Measurements from ENCODE around the gene ATP13A1.

The ATP13A1 gene

GRCh38 chr19:19659646-19660245, 3.7 kb downstream of the ATP13A1 start:
- WGBS (ENCODE audit: extremely low coverage, insufficient coverage, insufficient read length), result no CpG with 5 or more reads among the region's 17 CpGs
- H2AK5ac ChIP-seq (ENCODE audit: low read length), result no peak overlapping the region

GRCh38 chr19:19657397-19657783, 6.1 kb downstream of the ATP13A1 start:
- WGBS (ENCODE audit: extremely low coverage, insufficient coverage, insufficient read length), result no CpG with 5 or more reads among the region's 10 CpGs

More at GRCh38 chr19:19659646-19660245, 3.7 kb downstream of the ATP13A1 start:
- DNase-seq, result no peak
- H3K36me3 ChIP-seq (ENCODE audit: control insufficient read depth in 1 of 2, insufficient read depth in 2 of 2, low read length in 2 of 2), result peaks cover 49% of the 10 kb centered on the region in 2 experiments
- no peak overlapping the region for H3K9ac ChIP-seq (ENCODE audit: low read length)
- H4K12ac ChIP-seq (ENCODE audit: low read depth, low read length), result no peak overlapping the region
- no peak overlapping the region for H3K14ac ChIP-seq (ENCODE audit: low read length)
- no peak overlapping the region for H4K8ac ChIP-seq (ENCODE audit: low read depth, low read length)
- peaks cover 2% of the 10 kb centered on the region for H3K9me3 ChIP-seq (ENCODE audit: insufficient read depth, low read depth, low read length)
- peaks cover 7% of the 10 kb centered on the region for H3K79me1 ChIP-seq (ENCODE audit: low read length)
- no peak overlapping the region for H2BK5ac ChIP-seq (ENCODE audit: low read depth, low read length, poor library complexity)
- no peak overlapping the region for H3K27ac ChIP-seq (ENCODE audit: low read depth, low read length)
- H3K18ac ChIP-seq (ENCODE audit: low read length), result no peak overlapping the region
- no peak overlapping the region for H2AFZ ChIP-seq (ENCODE audit: insufficient read depth, low read length, poor library complexity)
- H3K79me2 ChIP-seq (ENCODE audit: control insufficient read depth, insufficient read depth, low read length, poor library complexity), result peaks cover 10% of the 10 kb centered on the region
- H3K4me2 ChIP-seq (ENCODE audit: low read length), result no peak overlapping the region
- no peaks in the 10 kb centered on the region for H3K27me3 ChIP-seq (ENCODE audit: insufficient read depth, low read length)
- H2BK12ac ChIP-seq (ENCODE audit: low read length), result no peak overlapping the region
- H3K23ac ChIP-seq (ENCODE audit: low read length), result no peak overlapping the region
- H2BK120ac ChIP-seq (ENCODE audit: insufficient read depth, low read length, poor library complexity), result no peak overlapping the region
- no peak overlapping the region for H4K91ac ChIP-seq (ENCODE audit: low read depth, low read length)
- peaks cover 9 to 14% of the 10 kb centered on the region in 2 experiments for H3K4me1 ChIP-seq (ENCODE audit: control insufficient read depth in 1 of 2, insufficient read depth in 2 of 2, low read length in 2 of 2)
- H3K4me3 ChIP-seq (ENCODE audit: low read depth, low read length), result no peak overlapping the region
- H3K4ac ChIP-seq (ENCODE audit: low read depth, low read length), result no peak overlapping the region

GRCh38 chr19:19656451-19657396, 6.8 kb downstream of the ATP13A1 start:
- Histone ChIP-seq H3K79me2 (ENCODE audit: control insufficient read depth, insufficient read depth, low read length, poor library complexity) (peaks cover 4% of the 10 kb centered on the region), H3K4ac (ENCODE audit: low read depth, low read length) (no peak overlapping the region), H2BK120ac (ENCODE audit: insufficient read depth, low read length, poor library complexity) (no peak overlapping the region), H2BK12ac (ENCODE audit: low read length) (no peak overlapping the region), H3K23ac (ENCODE audit: low read length) (no peak overlapping the region), H3K4me2 (ENCODE audit: low read length) (no peak overlapping the region), H2BK5ac (ENCODE audit: low read depth, low read length, poor library complexity) (no peak overlapping the region), H3K27ac (ENCODE audit: low read depth, low read length) (no peak overlapping the region), H3K36me3 (ENCODE audit: control insufficient read depth in 1 of 2, insufficient read depth in 2 of 2, low read length in 2 of 2) (peaks cover 78 to 79% of the 10 kb centered on the region in 2 experiments), H4K8ac (ENCODE audit: low read depth, low read length) (no peak overlapping the region), H2AFZ (ENCODE audit: insufficient read depth, low read length, poor library complexity) (no peak overlapping the region), H3K9me3 (ENCODE audit: insufficient read depth, low read depth, low read length) (peaks cover 2% of the 10 kb centered on the region), H4K91ac (ENCODE audit: low read depth, low read length) (no peak overlapping the region), H3K18ac (ENCODE audit: low read length) (no peak overlapping the region), H3K79me1 (ENCODE audit: low read length) (no peaks in the 10 kb centered on the region), H3K4me3 (ENCODE audit: low read depth, low read length) (no peak overlapping the region), H3K9ac (ENCODE audit: low read length) (no peak overlapping the region), H2AK5ac (ENCODE audit: low read length) (no peak overlapping the region), H3K27me3 (ENCODE audit: insufficient read depth, low read length) (no peaks in the 10 kb centered on the region), H3K4me1 (ENCODE audit: control insufficient read depth in 1 of 2, insufficient read depth in 2 of 2, low read length in 2 of 2) (peaks cover 0 to 3% of the 10 kb centered on the region in 2 experiments), H4K12ac (ENCODE audit: low read depth, low read length) (no peak overlapping the region), H3K14ac (ENCODE audit: low read length) (no peak overlapping the region)
- DNase-seq, result no peak
- WGBS (ENCODE audit: extremely low coverage, insufficient coverage, insufficient read length), result no CpG with 5 or more reads among the region's 33 CpGs

More at GRCh38 chr19:19657397-19657783, 6.1 kb downstream of the ATP13A1 start:
- H3K27ac ChIP-seq (ENCODE audit: low read depth, low read length), result no peak overlapping the region
- no peaks in the 10 kb centered on the region for H3K27me3 ChIP-seq (ENCODE audit: insufficient read depth, low read length)
- no peak overlapping the region for H3K23ac ChIP-seq (ENCODE audit: low read length)
- H2AK5ac ChIP-seq (ENCODE audit: low read length), result no peak overlapping the region
- H3K4me1 ChIP-seq (ENCODE audit: control insufficient read depth in 1 of 2, insufficient read depth in 2 of 2, low read length in 2 of 2), result peaks cover 5 to 7% of the 10 kb centered on the region in 2 experiments
- no peak overlapping the region for H3K4me2 ChIP-seq (ENCODE audit: low read length)
- no peak overlapping the region for H2AFZ ChIP-seq (ENCODE audit: insufficient read depth, low read length, poor library complexity)
- no peak for DNase-seq
- no peak overlapping the region for H2BK5ac ChIP-seq (ENCODE audit: low read depth, low read length, poor library complexity)
- H3K79me1 ChIP-seq (ENCODE audit: low read length), result no peaks in the 10 kb centered on the region
- peaks cover 4% of the 10 kb centered on the region for H3K79me2 ChIP-seq (ENCODE audit: control insufficient read depth, insufficient read depth, low read length, poor library complexity)
- H4K8ac ChIP-seq (ENCODE audit: low read depth, low read length), result no peak overlapping the region
- no peak overlapping the region for H4K91ac ChIP-seq (ENCODE audit: low read depth, low read length)
- H2BK12ac ChIP-seq (ENCODE audit: low read length), result no peak overlapping the region
- H3K4ac ChIP-seq (ENCODE audit: low read depth, low read length), result no peak overlapping the region
- no peak overlapping the region for H3K9ac ChIP-seq (ENCODE audit: low read length)
- no peak overlapping the region for H4K12ac ChIP-seq (ENCODE audit: low read depth, low read length)
- no peak overlapping the region for H2BK120ac ChIP-seq (ENCODE audit: insufficient read depth, low read length, poor library complexity)
- peaks cover 2% of the 10 kb centered on the region for H3K9me3 ChIP-seq (ENCODE audit: insufficient read depth, low read depth, low read length)
- H3K18ac ChIP-seq (ENCODE audit: low read length), result no peak overlapping the region
- no peak overlapping the region for H3K14ac ChIP-seq (ENCODE audit: low read length)
- H3K36me3 ChIP-seq (ENCODE audit: control insufficient read depth in 1 of 2, insufficient read depth in 2 of 2, low read length in 2 of 2), result peaks cover 71 to 72% of the 10 kb centered on the region in 2 experiments
- no peak overlapping the region for H3K4me3 ChIP-seq (ENCODE audit: low read depth, low read length)

GRCh38 chr19:19655641-19656343, 7.7 kb downstream of the ATP13A1 start:
- H3K18ac ChIP-seq (ENCODE audit: low read length), result no peak overlapping the region
- H2BK5ac ChIP-seq (ENCODE audit: low read depth, low read length, poor library complexity), result no peak overlapping the region
- H3K9me3 ChIP-seq (ENCODE audit: insufficient read depth, low read depth, low read length), result peaks cover 2% of the 10 kb centered on the region
- H2AFZ ChIP-seq (ENCODE audit: insufficient read depth, low read length, poor library complexity), result no peak overlapping the region
- H3K4me2 ChIP-seq (ENCODE audit: low read length), result no peak overlapping the region
- H3K4me3 ChIP-seq (ENCODE audit: low read depth, low read length), result no peak overlapping the region
- no peaks in the 10 kb centered on the region for H3K4me1 ChIP-seq (ENCODE audit: control insufficient read depth in 1 of 2, insufficient read depth in 2 of 2, low read length in 2 of 2)
- H3K23ac ChIP-seq (ENCODE audit: low read length), result no peak overlapping the region
- H4K8ac ChIP-seq (ENCODE audit: low read depth, low read length), result no peak overlapping the region
- H2BK12ac ChIP-seq (ENCODE audit: low read length), result no peak overlapping the region
- H3K79me2 ChIP-seq (ENCODE audit: control insufficient read depth, insufficient read depth, low read length, poor library complexity), result no peaks in the 10 kb centered on the region
- H3K36me3 ChIP-seq (ENCODE audit: control insufficient read depth in 1 of 2, insufficient read depth in 2 of 2, low read length in 2 of 2), result peaks cover 87 to 88% of the 10 kb centered on the region in 2 experiments
- no peak overlapping the region for H3K9ac ChIP-seq (ENCODE audit: low read length)
- WGBS (ENCODE audit: extremely low coverage, insufficient coverage, insufficient read length), result no CpG with 5 or more reads among the region's 27 CpGs
- no peak overlapping the region for H4K12ac ChIP-seq (ENCODE audit: low read depth, low read length)
- H3K14ac ChIP-seq (ENCODE audit: low read length), result no peak overlapping the region
- H3K4ac ChIP-seq (ENCODE audit: low read depth, low read length), result no peak overlapping the region
- DNase-seq, result no peak
- H2BK120ac ChIP-seq (ENCODE audit: insufficient read depth, low read length, poor library complexity), result no peak overlapping the region
- H3K79me1 ChIP-seq (ENCODE audit: low read length), result no peaks in the 10 kb centered on the region
- H3K27ac ChIP-seq (ENCODE audit: low read depth, low read length), result no peak overlapping the region
- no peak overlapping the region for H2AK5ac ChIP-seq (ENCODE audit: low read length)
- H3K27me3 ChIP-seq (ENCODE audit: insufficient read depth, low read length), result no peaks in the 10 kb centered on the region
- H4K91ac ChIP-seq (ENCODE audit: low read depth, low read length), result no peak overlapping the region
